Measurements from ENCODE around the gene ALK. TPM values are rescaled to one million over a fixed set of nuclear protein-coding genes. Genes with fewer than 3 reads are reported as not detected.

Gene ALK
- total RNA-seq, 4 donors from 2014 or later, result 0.06 to 4.1 TPM; not detected in 2

DNA sequence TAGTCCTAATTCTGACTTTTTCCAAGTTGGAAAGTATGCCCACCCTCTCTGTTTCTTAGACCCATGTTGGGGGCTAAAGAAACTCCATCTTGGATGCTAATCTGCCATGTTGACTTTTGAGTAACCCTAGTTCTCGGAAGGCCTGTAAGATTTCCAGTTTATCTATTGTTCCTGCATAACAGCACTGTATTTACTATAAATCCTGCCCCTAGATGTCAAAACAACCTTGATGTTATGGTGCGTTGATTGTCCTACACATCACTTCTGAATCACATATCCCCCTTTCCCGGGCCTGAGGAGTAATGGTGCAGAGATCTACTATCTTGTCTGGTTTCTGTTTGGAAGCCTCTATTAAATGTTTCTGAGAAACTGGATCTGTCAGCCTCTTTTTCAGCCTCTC lies 116.7 kb downstream of the ALK start:
- intact Hi-C loops (cut with DNase I; ENCODE audit: low total_unique reads), result no loop called here
- no peaks in the 10 kb centered on the region for H3K9me3 ChIP-seq
- H3K36me3 ChIP-seq, result no peaks in the 10 kb centered on the region
- H3K4me1 ChIP-seq, result no peaks in the 10 kb centered on the region
- H3K27ac ChIP-seq, result no peak overlapping the region
- H3K4me3 ChIP-seq, result no peak overlapping the region
- TF ChIP-seq POLR2A (IDR thresholded peaks at IDR 0.05) (no peak), CTCF (IDR thresholded peaks at IDR 0.05) (no peak)
- H3K27me3 ChIP-seq, result no peaks in the 10 kb centered on the region
- DNase-seq, result no peak

DNA sequence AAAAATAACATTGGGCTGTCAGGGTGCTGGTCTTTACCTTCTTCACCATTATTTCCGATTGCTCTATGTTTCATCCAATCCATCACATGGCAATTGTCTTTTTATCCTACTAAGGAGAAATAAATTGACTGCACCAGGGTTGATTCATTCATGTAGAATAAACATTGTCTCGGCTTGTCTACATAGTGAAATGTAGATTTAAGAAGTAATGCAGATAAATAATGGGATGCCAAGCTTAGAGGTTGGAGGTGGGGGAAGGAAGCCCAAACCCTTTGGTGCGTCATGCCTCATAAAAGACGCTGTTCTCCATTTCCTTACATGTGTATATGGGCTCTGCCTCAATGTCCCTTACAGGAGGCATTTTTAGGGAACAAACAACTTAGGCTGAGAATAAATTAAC lies 117.8 kb downstream of the ALK start:
- no peaks in the 10 kb centered on the region for H3K36me3 ChIP-seq
- H3K9me3 ChIP-seq, result no peaks in the 10 kb centered on the region
- no peaks in the 10 kb centered on the region for H3K27me3 ChIP-seq
- no peak for TF ChIP-seq CTCF (IDR thresholded peaks at IDR 0.05)
- TF ChIP-seq POLR2A (IDR thresholded peaks at IDR 0.05), result no peak
- intact Hi-C loops (cut with DNase I; ENCODE audit: low total_unique reads), result no loop called here
- H3K4me3 ChIP-seq, result no peak overlapping the region
- DNase-seq, result no peak
- H3K4me1 ChIP-seq, result no peaks in the 10 kb centered on the region
- no peak overlapping the region for H3K27ac ChIP-seq

- Histone ChIP-seq H3K27ac (no peak overlapping the region), H3K4me1 (no peaks in the 10 kb centered on the region), H3K9me3 (no peaks in the 10 kb centered on the region), H3K36me3 (no peaks in the 10 kb centered on the region), H3K27me3 (no peaks in the 10 kb centered on the region), H3K4me3 (no peak overlapping the region)
- intact Hi-C loops (cut with DNase I; ENCODE audit: low total_unique reads), result no loop called here
- no peak for DNase-seq
- TF ChIP-seq POLR2A (IDR thresholded peaks at IDR 0.05), result no peak
- no peak for TF ChIP-seq CTCF (IDR thresholded peaks at IDR 0.05)
Observed at GRCh38 chr2:29802986-29803385, 118.4 kb downstream of the ALK start.

- DNase-seq, result no peak
- H3K27ac ChIP-seq, result no peak overlapping the region
- no peaks in the 10 kb centered on the region for H3K36me3 ChIP-seq
- H3K27me3 ChIP-seq, result no peaks in the 10 kb centered on the region
- no peak for TF ChIP-seq POLR2A (IDR thresholded peaks at IDR 0.05)
- no peak for TF ChIP-seq CTCF (IDR thresholded peaks at IDR 0.05)
- H3K4me1 ChIP-seq, result no peaks in the 10 kb centered on the region
- intact Hi-C loops (cut with DNase I; ENCODE audit: low total_unique reads), result no loop called here
- no peak overlapping the region for H3K4me3 ChIP-seq
- H3K9me3 ChIP-seq, result no peaks in the 10 kb centered on the region
Observed at GRCh38 chr2:29799628-29800027, 121.8 kb downstream of the ALK start.

DNA sequence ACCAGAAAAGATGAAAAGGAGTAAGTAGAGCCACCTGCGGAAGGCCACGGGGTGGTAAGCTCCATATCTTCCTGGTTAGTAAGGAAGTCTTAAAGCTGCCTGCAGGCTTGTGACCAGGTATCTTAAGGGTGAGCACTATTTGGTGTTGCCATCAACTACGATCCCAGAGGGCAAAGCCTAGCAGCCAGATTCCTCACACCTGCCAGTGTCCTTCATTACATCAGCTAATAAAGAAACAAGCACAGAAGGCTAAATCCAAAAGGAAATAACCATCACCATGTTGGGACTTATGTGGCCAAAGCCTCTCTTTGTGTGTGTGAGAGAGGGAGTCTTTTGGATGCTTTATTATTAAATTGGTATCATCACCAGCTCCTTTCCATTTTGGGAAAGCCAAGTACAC lies 123.5 kb downstream of the ALK start:
- H3K27ac ChIP-seq, result no peak overlapping the region
- no peaks in the 10 kb centered on the region for H3K36me3 ChIP-seq
- intact Hi-C loops (cut with DNase I; ENCODE audit: low total_unique reads), result no loop called here
- DNase-seq, result no peak
- no peak overlapping the region for H3K4me3 ChIP-seq
- H3K9me3 ChIP-seq, result no peaks in the 10 kb centered on the region
- H3K4me1 ChIP-seq, result no peaks in the 10 kb centered on the region
- H3K27me3 ChIP-seq, result no peaks in the 10 kb centered on the region
- TF ChIP-seq CTCF (IDR thresholded peaks at IDR 0.05), result no peak
- TF ChIP-seq POLR2A (IDR thresholded peaks at IDR 0.05), result no peak
